GM19240 (cell line): ENCODE data around the gene C2orf72.
"Not testable (repeated sequence)": the region's sequence is repeated elsewhere in the genome, so short reads cannot be mapped to it uniquely, and the experiment has no call there.

ENCODE experiments used
- DNase-seq: peaks from one replicate; pipeline ENCODE4 v3.0.0; 2011; ENCODE audit warnings: low spot score; ENCODE audit not compliant: insufficient read length

C2orf72 gene

DNA sequence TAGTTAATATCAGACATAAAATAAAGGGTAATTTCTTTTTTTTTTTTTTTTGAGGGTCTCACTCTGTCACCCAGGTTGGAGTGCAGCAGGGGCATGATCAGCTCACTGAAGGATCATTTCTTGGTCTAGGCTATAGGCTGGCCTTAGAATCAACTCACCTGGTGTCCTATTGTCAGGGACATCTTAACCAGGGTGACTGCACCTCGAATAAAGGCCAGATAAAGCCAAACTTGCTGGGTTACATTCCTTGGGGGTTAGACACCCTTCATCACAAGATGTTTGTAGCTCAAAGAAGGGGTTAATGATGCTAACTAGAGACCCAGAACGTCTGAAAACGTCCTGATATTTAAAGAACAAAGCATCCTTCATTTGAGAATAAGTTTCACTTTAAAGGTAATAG, 23.5 kb upstream of the C2orf72 start:
- DNase-seq, result no peak

DNA sequence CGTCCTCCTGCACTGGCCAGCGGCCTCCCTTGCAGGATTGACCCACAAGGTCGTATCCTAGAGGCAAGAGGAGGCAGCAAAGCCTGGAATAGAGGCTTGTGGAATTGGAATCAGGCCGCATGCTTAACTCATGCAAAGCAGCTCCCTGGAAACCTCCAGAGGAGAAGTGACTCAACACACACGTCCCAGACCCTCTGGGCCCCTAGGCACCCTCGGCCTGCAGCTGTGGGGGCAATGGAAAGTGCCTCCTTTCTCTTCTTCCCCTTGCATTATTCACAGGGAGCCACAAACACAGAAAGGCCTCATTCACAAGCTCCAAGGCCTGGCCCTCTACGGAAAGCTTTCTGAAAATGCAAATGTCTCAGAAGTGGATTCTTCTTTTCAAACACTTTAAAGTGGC, 21.8 kb upstream of the C2orf72 start:
- no peak for DNase-seq

DNA sequence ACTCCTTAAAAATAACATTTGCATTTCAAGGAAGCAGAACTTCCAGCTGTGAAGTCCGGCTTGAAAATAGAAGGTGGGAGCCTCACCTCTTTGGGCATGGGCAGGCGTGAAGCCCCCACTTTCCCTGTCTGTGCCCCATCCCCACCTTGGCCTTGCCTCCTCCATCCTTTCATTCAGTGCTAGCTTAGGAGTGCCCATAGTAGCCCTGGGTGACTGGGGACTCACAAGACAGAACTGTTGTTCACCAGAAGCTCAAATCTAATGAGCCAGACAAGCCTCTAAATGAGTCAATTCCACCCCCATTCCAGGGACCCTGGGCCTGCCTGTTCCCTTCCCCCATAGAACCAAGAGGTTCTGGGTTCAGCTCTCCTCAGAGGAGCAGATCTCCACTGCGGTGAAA, 21.4 kb upstream of the C2orf72 start:
- DNase-seq, result no peak

DNA sequence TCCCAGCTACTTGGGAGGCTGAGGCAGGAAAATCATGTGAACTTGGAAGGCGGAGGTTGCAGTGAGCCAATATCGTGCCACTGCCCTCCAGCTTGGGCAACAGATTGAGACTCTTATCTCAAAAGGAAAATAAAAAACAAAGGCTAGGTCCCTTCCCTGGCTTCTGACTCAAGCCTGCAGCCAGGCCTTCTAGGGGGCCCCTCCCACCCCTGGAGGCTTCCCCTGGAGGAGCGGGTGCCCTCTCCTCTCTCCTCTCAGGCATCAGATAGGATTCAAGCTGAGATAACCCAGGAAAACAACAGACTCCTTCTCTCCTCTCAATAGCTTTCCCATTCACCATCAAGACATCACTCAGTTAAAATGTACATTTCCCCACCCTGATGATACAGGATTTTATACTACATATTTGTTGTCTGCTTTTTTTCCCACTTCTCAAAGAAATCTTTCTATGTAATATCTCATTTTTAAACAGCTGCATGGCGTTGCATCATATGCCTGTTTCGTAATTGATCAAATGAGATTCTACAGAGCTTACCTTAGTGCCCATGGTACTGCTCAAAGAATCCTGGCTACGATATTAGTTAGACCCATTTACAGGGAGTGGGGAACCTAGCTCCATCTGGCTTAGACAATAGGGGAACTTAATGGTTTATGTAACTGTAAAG, 20.6 kb upstream of the C2orf72 start:
- DNase-seq, result no peak

DNA sequence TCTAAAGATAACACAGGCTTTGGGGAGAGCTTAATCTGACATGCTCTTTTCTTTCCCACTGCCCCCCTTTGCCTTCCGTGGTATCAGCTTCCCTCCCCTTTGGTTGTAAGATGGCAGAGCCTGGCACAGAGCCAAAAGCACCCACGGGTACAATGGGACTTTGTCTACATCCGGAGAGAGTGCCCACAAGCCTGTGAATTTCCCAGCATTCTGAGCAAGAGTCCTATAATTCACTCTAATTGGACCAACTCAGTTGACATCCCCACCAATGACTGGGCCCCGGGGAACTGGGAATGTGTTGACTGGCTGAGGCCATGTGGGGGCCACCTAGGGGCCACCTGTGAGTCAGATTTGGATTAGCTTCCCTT, 20.1 kb upstream of the C2orf72 start:
- DNase-seq, result no peak

DNA sequence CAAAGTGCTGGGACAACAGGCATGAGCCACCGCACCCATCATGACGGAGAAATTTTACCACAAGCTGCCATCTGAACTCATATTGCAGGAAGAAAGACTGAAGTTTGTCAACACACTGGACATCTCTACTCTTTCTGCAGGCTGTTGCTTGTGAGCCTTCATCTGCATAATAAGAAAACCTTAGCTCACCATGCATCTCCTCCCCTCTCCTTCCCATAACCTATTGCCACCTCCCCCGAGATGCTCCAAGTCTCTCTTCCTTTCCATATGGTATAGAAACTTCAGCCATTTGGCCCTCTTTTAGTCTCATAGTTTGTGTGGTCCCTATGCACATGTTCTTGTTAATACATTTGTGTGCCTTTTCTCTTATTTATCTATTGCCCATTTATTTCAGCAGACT, 19.1 kb upstream of the C2orf72 start:
- no peak for DNase-seq

DNA sequence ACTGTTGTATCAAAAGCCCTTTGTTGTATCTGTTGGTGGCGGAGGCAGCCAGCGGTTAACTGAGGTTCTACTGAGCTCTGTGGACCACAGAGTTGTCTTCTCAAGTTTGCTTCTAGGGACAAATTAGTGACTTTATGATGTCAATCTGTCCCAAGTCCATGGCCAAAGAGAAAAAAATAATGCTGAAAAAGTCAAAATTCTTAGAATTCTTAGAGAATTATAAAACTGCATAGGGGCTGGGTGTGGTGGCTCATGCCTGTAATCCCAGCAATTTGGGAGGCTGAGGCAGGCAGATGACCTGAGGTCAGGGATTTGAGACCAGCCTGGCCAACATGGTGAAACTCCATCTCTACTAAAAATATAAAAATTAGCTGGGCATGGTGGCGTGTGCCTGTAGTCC, 12.3 kb upstream of the C2orf72 start:
- DNase-seq, result not testable (repeated sequence)

DNA sequence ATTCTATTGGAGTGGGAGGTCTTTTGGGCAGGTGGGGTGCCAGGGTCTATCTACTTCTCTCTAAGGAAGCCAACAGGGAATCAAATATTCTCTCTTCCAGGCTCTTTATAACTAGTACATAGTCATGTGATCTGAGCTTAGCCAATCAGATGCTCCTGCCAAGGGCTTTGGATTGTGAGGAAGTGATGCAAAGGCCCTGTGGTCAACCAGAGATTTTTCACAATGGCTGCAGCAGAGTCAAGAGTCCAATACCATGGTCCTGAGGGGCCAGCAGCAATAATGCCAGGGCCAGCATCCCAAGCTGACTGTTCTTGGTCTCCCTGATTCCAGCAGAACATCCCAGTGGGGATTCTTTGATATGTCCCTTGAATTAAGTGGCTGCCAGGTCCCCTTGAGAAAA, 8.4 kb upstream of the C2orf72 start:
- DNase-seq, result no peak

DNA sequence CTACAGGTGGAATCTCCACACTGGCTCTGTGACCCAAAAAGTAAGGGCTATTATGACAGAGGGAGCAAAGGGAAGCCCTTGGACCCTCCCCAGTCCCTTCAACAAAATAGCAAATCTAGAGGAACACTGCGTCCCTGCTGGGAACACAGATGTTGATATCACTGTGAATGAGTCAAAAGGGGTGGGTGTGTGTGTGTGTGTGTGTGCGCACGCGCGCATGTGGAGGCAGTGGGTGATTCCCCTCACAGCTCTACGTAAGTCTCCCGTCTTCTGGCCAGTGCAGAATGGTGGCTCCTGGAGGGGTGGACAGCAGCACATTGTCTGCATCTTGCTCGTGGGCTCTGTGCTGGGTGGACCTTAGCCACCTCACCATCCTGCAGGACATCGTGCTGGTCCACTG, 7.8 kb upstream of the C2orf72 start:
- no peak for DNase-seq

DNA sequence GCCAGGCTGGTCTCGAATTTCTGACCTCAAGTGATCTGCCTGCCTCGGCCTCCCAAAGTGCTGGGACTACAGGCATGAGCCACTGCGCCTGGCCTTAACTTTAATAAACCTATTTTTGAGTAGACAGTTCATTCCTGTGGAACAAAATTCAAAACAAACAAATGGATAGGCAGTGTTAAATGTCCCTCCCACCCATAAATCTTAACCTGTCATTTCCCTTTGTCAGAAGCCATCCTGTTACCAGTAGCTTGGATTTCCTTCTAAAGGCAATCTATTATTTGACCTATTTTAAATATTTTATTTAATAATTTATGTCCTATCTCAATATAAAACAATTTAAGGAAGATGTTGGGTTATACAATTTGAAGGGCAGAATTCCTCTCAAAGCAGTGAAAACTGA, 6.6 kb upstream of the C2orf72 start:
- DNase-seq, result no peak

DNA sequence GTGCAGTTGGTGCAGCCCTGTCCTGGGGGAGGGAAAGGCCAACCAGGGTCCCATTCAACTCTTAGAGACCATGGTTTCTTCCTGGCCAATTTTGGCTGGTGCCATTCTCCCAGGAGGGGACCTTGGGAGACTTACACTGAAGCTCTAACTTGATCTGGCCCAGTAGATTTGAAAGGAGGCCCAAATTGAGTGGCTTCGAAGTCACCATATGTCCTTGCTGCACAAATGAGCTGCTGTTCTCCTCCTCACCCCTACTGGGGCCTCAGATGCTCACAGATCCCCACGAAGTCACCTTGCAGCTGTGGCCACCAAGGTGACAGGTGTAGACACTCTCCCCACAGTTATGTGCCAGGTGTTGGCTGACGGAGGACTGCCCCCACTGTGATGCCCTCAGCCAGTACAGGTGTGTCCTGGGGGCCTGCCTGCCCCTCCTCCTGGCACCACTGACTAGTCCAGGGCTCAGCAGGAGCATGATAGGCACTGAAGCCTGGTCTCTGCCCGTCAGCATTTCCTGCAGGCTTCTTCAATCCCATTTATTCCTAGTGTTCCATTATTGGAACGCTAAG, 4.7 kb upstream of the C2orf72 start:
- DNase-seq, result no peak

DNA sequence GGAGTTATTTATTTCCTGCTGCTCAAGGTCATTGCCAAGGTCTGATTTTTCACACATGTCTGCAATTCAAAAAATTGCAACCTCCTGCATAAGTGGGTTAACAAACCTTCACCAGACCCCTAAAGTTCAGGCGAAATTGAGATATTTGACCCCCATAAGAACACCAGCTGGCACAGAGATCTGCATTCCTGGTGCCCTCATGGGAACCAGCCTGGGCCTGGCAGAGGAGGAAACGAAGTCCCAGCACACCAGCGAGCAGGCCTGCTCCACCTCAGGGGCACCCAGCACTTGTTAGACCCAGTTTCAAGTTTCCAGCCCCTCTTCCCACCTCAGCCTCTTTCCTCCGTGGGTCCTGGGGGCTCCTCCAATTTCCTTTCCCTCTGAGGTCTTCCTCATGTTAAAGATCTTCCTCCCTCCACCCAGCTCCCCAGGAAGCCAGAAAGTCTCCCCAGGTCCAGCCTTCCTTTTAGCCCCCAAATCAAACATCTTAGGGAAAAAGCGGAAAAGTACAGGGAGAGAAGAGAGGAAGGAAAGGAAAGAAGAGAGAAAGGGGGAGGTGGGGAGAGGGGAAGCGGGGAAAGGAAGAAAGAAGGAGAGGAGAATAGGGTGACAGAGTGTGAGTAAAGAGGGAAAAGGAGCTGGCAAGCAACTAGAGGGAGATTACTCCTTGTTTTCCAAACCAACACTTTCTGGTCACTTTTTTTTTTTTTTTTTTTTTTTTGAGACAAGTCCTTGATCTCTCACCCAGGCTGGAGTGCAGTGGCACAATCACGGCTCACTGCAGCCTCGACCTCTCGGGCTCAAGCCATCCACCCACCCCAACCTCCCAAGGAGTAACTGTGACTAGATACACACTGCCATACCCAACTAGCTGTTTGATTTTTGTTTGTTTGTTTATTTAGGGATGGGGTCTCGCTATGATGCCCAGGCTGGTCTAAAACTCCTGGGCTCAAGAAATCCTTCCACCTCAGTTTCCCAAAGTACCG, 3.9 kb upstream of the C2orf72 start:
- no peak for DNase-seq

DNA sequence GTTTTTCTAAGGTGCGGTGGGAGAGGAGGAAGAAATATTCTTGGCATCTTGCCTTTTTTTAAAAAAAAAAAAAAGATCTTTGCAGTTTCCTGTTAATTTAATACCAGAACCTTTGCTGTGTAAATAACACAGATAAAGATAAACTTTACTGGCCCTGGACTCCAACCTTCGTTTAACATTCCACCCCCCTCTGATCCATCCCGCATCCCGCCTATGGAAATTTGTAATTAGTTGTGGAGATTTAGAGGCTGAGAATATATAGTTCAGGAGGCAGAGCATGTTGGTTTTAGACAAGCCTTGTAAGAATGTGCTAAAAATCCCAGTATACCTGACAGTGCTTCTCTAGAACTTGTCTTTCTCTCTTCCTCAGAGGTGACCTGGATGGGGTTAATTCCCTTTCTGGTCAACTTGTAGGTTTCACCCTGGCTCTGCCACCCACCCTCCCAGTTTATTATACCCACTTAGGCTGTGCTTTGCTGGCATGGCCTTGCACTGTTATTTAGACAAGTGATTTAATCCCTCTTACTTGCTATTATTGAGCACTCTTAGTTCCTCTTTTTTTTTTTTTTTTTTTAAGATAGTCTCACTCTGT, 2.9 kb upstream of the C2orf72 start:
- no peak for DNase-seq

DNA sequence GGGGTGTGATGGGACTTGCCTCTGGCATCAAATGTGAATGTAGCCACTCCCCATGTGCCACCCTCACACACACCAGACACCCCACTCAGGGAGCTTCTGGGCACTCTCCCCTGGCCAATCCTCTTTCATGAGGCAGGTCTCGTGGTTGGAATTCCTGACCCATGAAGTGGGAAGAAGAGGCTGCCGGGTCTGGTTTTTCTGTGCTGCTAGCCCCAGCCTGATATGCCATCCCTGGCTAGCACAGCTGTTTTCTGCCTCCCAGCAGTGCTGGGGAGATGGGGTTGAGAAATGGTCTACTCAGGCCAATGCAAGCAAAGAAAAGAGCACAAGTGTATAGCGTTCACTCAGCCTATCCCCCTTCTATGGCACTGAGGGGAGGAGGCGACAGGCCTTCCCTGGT, 1.2 kb upstream of the C2orf72 start:
- no peak for DNase-seq

DNA sequence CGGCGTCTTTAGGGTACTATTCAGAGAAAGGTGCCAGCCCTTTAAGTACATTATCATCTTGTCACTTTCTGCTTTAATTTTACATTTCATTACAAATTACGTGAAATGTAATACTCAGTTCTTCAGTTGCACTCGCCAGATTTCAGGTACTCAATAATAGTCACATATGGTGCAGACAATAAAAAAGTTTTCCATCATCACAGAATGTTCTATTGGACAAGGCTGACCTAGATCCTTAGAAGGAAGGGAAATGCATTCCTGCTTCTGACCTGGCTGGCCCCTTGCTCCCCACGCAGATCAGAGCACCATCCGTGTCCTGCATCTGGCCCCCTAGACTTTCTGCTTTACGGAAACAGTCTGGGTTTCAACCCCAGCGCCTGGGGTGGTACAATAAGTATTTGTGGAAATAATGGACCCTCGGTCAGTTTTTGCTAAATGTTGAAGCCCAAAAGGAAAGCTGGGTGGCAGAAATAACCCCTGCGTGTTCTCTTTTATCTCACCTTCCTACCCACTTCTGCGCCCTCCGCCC, 681 bp upstream of the C2orf72 start:
- DNase-seq, result no peak

DNA sequence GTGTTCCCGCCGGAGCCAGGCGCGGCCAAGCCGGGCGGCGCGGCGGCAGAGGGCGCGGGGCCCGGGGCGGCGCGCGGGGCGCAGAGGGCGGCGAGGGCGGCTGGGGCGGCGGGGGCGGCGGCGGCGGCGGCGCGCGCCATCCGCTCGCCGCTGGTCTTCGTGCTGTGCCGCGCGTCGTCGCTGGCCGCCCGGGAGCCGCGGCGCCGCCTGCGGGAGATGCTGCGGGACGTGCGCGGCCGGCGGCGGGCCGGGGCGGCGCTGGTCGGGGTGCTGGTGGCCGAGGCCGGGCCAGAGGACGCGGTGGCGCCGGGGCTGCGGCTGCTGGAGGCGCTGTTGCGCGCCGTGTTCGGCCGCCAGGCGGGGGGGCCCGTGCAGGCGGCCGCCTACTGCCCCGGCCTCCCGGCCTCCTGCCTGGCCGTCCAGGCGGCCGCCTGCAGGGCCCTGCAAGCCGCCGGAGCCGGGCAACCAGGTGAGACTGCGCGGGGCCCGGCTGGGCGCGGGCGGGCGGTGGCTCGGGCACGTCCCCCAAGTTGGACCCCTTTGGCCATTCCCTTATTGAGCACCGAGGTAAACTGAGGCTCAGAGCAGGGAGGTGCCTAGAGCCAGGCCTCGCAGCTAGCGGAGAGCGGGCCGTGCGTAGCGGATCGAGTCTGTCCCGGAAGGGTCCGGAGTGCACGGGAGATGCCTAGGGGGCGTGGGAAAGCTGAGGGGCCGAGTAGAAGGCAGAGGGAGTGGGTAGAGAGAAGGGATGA, 584 bp downstream of the C2orf72 start:
- no peak for DNase-seq

DNA sequence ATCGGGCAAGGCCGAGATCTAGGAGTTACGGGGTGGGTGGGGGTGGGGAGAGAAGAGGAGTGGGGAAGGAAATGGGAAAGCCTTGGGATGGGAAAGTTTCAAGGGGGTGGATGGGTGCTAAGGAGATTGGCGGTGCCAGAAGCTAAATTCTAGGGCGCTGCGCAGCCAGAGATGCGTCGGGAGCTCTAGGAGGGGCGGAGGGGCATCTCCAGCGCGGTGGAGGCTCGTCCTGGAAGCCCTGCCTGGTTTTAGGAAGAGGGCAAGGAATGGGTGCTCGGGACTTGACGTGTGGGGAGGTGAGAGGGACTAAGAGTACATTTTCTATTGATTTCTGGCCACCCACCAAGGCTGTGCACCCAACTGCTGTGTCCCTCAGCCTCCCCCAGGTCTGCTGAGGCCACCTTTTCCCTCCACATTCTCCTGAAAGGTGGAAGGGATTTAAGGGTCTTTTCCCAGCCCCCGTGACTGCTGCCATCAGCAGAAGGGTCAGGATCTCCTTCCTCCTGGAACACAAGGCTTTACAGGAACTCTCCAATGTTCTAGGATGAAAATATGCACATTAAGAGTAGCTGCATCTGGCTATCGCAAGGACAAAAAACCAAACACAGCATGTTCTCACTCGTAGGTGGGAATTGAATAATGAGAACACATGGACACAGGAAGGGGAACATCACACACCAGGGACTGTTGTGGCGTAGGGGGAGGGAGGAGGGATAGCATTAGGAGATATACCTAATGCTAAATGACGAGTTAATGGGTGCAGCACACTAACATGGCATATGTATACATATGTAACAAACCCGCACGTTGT, 1.4 kb downstream of the C2orf72 start:
- DNase-seq, result no peak

DNA sequence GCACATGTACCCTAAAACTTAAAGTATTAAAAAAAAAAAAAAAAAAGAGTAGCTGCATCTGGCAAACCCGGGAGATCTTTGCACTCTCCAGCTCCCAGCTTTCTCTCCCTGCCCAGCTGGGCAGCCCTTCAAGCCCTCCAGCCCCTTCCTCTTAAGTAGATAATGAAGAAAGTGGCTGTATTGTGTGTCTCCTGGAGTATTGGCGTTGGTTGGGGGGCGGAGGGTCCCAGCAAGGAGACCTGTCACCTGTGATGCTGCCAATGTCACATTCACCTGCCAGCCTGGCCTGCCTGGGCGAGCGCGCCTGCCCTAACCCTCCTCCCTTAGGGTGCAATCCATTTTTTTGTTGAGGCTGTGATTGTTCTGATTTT, 2.0 kb downstream of the C2orf72 start:
- DNase-seq, result no peak

DNA sequence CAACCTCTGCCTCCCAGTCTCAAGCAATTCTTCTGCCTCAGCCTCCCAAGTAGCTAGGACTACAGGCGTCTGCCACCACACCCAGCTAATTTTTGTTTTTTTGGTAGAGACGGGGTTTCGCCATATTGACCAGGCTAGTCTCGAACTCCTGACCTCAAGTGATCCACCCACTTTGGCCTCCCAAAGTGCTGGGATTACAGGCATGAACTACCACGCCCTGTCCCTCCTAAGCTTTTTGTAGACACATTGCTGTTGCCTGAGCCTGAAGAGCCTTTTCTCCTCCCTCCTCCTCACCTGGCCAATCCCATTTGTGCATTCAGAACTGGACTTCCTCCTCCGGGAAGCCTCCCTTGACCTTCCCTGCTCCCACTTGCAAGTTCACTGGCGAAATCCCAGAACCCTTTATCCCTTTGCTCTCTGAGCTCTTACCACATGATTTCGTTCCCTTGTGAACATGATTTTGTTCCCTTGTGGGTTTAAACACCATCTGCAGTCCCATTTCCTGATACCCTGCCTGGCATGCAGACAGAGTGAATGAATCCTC, 2.6 kb downstream of the C2orf72 start:
- no peak for DNase-seq

DNA sequence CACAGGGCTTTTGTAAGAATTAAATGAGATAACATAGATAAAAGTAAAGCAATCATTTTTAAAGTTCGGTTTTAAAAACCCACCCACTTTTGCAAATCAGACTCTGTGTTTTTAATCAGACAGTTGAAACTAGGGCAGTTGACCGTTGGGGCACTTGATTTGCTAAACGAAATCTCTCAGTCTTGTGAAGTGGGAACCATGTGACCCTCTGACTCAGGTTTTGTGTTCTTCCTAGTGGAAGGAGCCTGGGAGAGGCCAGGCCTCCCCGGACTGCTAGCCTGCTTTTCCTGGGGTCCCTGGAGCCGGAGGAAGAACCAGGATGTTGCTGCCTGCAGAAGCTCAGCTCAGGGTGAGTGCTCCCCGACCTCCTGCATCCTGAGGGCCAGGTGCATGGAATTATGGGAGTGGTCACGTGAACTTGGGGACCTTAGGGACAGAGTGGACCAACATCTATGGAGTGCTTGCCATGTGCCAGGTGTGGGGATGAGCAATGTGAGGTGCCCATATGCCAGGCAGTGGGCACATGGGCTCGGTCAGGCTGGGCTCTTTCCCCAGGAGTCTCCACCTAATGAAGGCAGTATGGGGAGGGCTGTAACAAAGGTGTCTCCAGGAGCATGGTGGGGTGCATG, 3.9 kb downstream of the C2orf72 start:
- DNase-seq, result no peak
